ENCODE data around the gene DGKI.

DGKI gene

DNA sequence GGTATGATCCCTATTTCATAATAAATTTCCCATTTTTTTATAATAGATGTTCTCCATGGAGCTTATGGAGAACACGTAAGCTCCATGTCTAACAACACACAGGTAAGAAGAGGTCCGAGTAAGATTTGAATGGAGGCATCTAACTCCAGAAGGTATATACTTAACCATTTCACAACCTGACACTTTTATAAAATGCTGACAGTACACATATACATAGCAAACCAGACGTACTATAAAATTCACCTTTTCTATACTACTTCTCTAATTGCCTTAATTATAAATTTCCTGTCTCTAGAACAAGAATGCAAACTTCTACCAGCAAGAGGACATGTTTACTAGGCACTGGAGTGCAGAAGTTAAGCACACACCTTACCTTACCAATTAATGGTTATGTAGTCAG is 151.3 kb downstream of the DGKI start:
- Histone ChIP-seq H3K36me3 (ENCODE audit: low read length) (no peaks in the 10 kb centered on the region), H4K20me1 (ENCODE audit: low read depth, low read length) (no peaks in the 10 kb centered on the region), H3K79me2 (ENCODE audit: insufficient read depth, low read length) (no peaks in the 10 kb centered on the region), H3K27ac (ENCODE audit: low read depth, low read length) (no peak overlapping the region), H3K9me2 (replicated peaks; ENCODE audit: insufficient read depth, low read length) (no peaks in the 10 kb centered on the region), H2AFZ (ENCODE audit: low read depth, low read length, severe bottlenecking) (no peak overlapping the region), H3K27me3 (ENCODE audit: low read length) (no peaks in the 10 kb centered on the region), H3K9ac (ENCODE audit: low read length) (no peak overlapping the region), H3K4me3 (ENCODE audit: insufficient read depth, low read length, poor library complexity, severe bottlenecking) (no peak overlapping the region), H3K4me2 (ENCODE audit: low read depth, low read length, poor library complexity, severe bottlenecking) (no peak overlapping the region), H3F3A (ENCODE audit: insufficient read depth) (no peaks in the 10 kb centered on the region), H3K9me3 (ENCODE audit: insufficient read depth, low read length) (no peaks in the 10 kb centered on the region)
- TF ChIP-seq EZH2phosphoT487 (conservative IDR thresholded peaks at IDR 0.05; ENCODE audit: low read length), result no peak
- TF ChIP-seq, protein P1, sequence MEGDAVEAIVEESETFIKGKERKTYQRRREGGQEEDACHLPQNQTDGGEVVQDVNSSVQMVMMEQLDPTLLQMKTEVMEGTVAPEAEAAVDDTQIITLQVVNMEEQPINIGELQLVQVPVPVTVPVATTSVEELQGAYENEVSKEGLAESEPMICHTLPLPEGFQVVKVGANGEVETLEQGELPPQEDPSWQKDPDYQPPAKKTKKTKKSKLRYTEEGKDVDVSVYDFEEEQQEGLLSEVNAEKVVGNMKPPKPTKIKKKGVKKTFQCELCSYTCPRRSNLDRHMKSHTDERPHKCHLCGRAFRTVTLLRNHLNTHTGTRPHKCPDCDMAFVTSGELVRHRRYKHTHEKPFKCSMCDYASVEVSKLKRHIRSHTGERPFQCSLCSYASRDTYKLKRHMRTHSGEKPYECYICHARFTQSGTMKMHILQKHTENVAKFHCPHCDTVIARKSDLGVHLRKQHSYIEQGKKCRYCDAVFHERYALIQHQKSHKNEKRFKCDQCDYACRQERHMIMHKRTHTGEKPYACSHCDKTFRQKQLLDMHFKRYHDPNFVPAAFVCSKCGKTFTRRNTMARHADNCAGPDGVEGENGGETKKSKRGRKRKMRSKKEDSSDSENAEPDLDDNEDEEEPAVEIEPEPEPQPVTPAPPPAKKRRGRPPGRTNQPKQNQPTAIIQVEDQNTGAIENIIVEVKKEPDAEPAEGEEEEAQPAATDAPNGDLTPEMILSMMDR (IDR thresholded peaks at IDR 0.05; ENCODE audit: insufficient read depth, low read length, poor library complexity, severe bottlenecking), result no peak

DNA sequence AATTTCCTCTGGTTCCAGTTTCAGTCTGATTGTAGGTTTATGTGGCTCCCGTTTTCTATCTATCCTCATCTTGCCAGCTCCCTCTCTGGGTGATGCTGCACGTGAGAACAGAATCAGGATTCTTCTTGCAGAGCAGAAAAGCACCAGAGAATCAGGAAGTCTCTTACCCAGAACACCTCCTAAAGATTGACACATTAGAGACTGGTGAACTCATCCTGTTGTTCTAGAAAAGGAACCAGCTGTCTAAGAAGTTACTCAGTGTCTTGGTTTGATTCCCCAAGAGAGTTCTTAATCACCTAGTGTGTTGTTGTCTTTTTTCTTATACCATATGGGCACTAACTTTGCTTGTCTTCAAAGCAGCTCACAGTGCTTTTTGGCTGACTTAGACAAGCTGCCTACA is 152.4 kb downstream of the DGKI start:
- no peak overlapping the region for H3K9ac ChIP-seq (ENCODE audit: low read length)
- no peak overlapping the region for H3K4me3 ChIP-seq (ENCODE audit: insufficient read depth, low read length, poor library complexity, severe bottlenecking)
- H3K36me3 ChIP-seq (ENCODE audit: low read length), result no peaks in the 10 kb centered on the region
- no peak overlapping the region for H3K27ac ChIP-seq (ENCODE audit: low read depth, low read length)
- TF ChIP-seq, protein P1 (IDR thresholded peaks at IDR 0.05; ENCODE audit: insufficient read depth, low read length, poor library complexity, severe bottlenecking), result no peak
- no peak for TF ChIP-seq EZH2phosphoT487 (conservative IDR thresholded peaks at IDR 0.05; ENCODE audit: low read length)
- no peaks in the 10 kb centered on the region for H3K27me3 ChIP-seq (ENCODE audit: low read length)
- H3K9me2 ChIP-seq (replicated peaks; ENCODE audit: insufficient read depth, low read length), result no peaks in the 10 kb centered on the region
- no peaks in the 10 kb centered on the region for H3F3A ChIP-seq (ENCODE audit: insufficient read depth)
- no peaks in the 10 kb centered on the region for H3K9me3 ChIP-seq (ENCODE audit: insufficient read depth, low read length)
- H3K4me2 ChIP-seq (ENCODE audit: low read depth, low read length, poor library complexity, severe bottlenecking), result no peak overlapping the region
- H3K79me2 ChIP-seq (ENCODE audit: insufficient read depth, low read length), result no peaks in the 10 kb centered on the region
- H2AFZ ChIP-seq (ENCODE audit: low read depth, low read length, severe bottlenecking), result no peak overlapping the region
- no peaks in the 10 kb centered on the region for H4K20me1 ChIP-seq (ENCODE audit: low read depth, low read length)

DNA sequence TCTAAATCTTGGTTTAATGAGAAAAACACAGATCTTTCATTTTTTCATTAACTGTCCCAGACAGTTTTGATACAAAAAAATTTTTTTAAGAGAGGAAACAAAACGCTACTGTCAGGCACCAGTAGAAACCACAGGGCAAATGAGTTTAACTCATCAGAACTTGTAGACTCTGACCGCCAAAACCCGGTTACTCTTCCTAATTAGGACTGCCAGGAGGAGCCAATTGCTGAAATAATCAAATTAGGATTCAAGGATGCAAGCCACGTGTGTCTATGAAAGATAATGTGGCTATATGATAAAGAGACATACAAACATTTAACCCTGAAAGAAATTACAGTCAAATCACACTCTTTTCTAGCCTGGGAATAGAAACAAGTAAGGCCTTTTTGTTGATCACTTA is 154.4 kb downstream of the DGKI start:
- H3K9me2 ChIP-seq (replicated peaks; ENCODE audit: insufficient read depth, low read length), result no peaks in the 10 kb centered on the region
- TF ChIP-seq EZH2phosphoT487 (conservative IDR thresholded peaks at IDR 0.05; ENCODE audit: low read length), result no peak
- TF ChIP-seq, protein P1 (IDR thresholded peaks at IDR 0.05; ENCODE audit: insufficient read depth, low read length, poor library complexity, severe bottlenecking), result no peak
- no peak overlapping the region for H3K9ac ChIP-seq (ENCODE audit: low read length)
- no peaks in the 10 kb centered on the region for H4K20me1 ChIP-seq (ENCODE audit: low read depth, low read length)
- H3K27ac ChIP-seq (ENCODE audit: low read depth, low read length), result no peak overlapping the region
- H3K79me2 ChIP-seq (ENCODE audit: insufficient read depth, low read length), result no peaks in the 10 kb centered on the region
- H3K4me3 ChIP-seq (ENCODE audit: insufficient read depth, low read length, poor library complexity, severe bottlenecking), result no peak overlapping the region
- H2AFZ ChIP-seq (ENCODE audit: low read depth, low read length, severe bottlenecking), result no peak overlapping the region
- no peaks in the 10 kb centered on the region for H3F3A ChIP-seq (ENCODE audit: insufficient read depth)
- H3K4me2 ChIP-seq (ENCODE audit: low read depth, low read length, poor library complexity, severe bottlenecking), result no peak overlapping the region
- H3K27me3 ChIP-seq (ENCODE audit: low read length), result no peaks in the 10 kb centered on the region
- no peaks in the 10 kb centered on the region for H3K9me3 ChIP-seq (ENCODE audit: insufficient read depth, low read length)
- no peaks in the 10 kb centered on the region for H3K36me3 ChIP-seq (ENCODE audit: low read length)
